Smooth muscle cell (in vitro differentiated cells): ENCODE results near the gene CWC22. TPM values are rescaled to one million over a fixed set of nuclear protein-coding genes. Genes with fewer than 3 reads are reported as not detected.
"Not testable (repeated sequence)": the region's sequence is repeated elsewhere in the genome, so short reads cannot be mapped to it uniquely, and the experiment has no call there.

ENCODE experiments used
- DNase-seq: peaks from one replicate; lab custom pipeline; 2025; ENCODE audit not compliant: unreplicated experiment; lab: John Stamatoyannopoulos, UW
- H2AFZ ChIP-seq: fragments of 200-600 bp; sonication (generic); 2 replicates; pipeline ENCODE4 v1.6.0; 2016; ENCODE audit warnings: antibody characterized with exemption, low read depth, mild to moderate bottlenecking
- H3F3A ChIP-seq: fragments of 200-600 bp; sonication (generic); 2 replicates; pipeline ENCODE4 v1.6.0; 2017; ENCODE audit warnings: antibody characterized with exemption, low read depth
- H3K27ac ChIP-seq: fragments of 200-600 bp; sonication (generic); 2 replicates; pipeline ENCODE4 v1.5.1; 2016; ENCODE audit warnings: low read depth, mild to moderate bottlenecking
- H3K27me3 ChIP-seq: fragments of 200-600 bp; sonication (generic); 2 replicates; pipeline ENCODE4 v1.6.1; 2016; ENCODE audit warnings: low read depth, mild to moderate bottlenecking
- H3K36me3 ChIP-seq: fragments of 200-600 bp; sonication (generic); 2 replicates; pipeline ENCODE4 v1.5.1; 2016; ENCODE audit warnings: low read depth
- H3K4me1 ChIP-seq: fragments of 200-600 bp; sonication (generic); 2 replicates; pipeline ENCODE4 v1.5.1; 2016; ENCODE audit warnings: low read depth
- H3K4me2 ChIP-seq: fragments of 200-600 bp; sonication (generic); 2 replicates; pipeline ENCODE4 v1.6.0; 2016; ENCODE audit warnings: mild to moderate bottlenecking
- H3K4me3 ChIP-seq: fragments of 200-600 bp; sonication (generic); 2 replicates; pipeline ENCODE4 v1.5.1; 2016; ENCODE audit warnings: mild to moderate bottlenecking
- H3K79me2 ChIP-seq: fragments of 200-600 bp; sonication (generic); 2 replicates; pipeline ENCODE4 v1.6.0; 2016; ENCODE audit warnings: low read depth, mild to moderate bottlenecking
- H3K9ac ChIP-seq: fragments of 200-600 bp; sonication (generic); 2 replicates; pipeline ENCODE4 v1.6.0; 2016; ENCODE audit warnings: low read depth
- H3K9me3 ChIP-seq: fragments of 200-600 bp; sonication (generic); replicated peaks from 2 replicates; pipeline ENCODE4 v1.5.1; 2016; ENCODE audit warnings: low read depth
- H4K20me1 ChIP-seq: fragments of 200-600 bp; sonication (generic); 2 replicates; pipeline ENCODE4 v1.6.0; 2016; ENCODE audit warnings: low read depth
- WGBS: methylation state at CpG from one replicate; pipeline ENCODE4 v1.1.7; 2016; ENCODE audit warnings: low lambda C conversion rate; 5-methylcytosine and 5-hydroxymethylcytosine counted together
- polyA plus RNA-seq: library from polyadenylated mRNA; unstranded; fragments of >200 nt; fragmentation: Nextera tagmentation; extraction: Ambion mirVana; gene quantifications from 2 replicates; pipeline ENCODE4 v1.2.1, GENCODE V29; 2016
- total RNA-seq: library from RNA; depleted of rRNA; stranded (reverse); fragments of >200 nt; gene quantifications from 2 replicates; pipeline ENCODE4 v1.2.3, GENCODE V29; 2014
- TF ChIP-seq, protein P1 (sequence below): fragments of 200-600 bp; sonication (generic); IDR thresholded peaks from 2 replicates; pipeline ENCODE4 v1.5.1; 2017; ENCODE audit warnings: borderline replicate concordance, mild to moderate bottlenecking, antibody characterized with exemption; ENCODE audit not compliant: insufficient read depth, poor library complexity, severe bottlenecking

CWC22 gene
- total RNA-seq = 17.3 and 23.6 TPM in 2 replicates
- polyA plus RNA-seq = 16.5 and 18.1 TPM in 2 replicates

DNA sequence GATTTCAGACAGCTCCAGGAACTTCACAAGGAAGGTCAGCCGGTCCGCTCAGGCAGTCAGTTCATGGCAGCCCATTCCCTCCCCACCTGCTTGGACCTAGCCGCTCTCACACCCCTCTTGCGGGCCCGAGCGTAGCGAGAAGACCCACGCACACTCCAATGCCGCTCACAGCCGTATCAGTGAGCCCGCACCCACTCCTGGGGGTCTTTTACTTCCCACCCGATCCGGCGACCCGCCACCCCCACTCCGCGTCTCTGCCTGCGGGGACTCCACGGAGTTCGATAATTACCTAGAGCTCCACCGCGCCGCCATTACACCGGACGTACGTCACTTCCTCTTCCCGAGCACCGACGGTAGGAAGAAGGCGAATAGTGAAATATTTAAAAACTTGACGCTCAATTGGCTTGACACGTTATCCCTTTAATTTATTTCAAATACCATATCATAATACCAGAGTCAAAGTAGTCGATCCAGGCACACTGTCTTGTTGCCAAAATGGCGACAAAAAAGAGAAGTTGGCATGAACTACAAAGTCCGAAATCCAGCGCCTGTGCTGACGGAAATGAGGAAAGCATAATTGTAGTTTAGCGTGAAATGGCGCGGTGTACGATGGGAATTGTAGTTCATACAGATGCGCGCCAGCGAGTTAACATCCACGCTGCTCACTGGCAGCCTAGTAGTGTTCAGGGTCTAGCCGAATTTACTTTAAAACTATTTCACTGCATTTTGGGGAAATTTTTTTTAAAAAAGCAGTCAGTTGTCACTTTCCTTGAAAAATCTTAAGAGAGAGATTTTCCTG, at the start of gene CWC22:
Gene CWC22 (minus strand): TSS at position 517 of the 799 bp plus-strand sequence. CDS start 13,956 bp downstream, outside the sequence.
- Histone ChIP-seq H3K27me3 (no peaks in the 10 kb centered on the region), H3K36me3 (no peaks in the 10 kb centered on the region), H3K9me3 (no peaks in the 10 kb centered on the region), H3K79me2 (peaks cover 45% of the 10 kb centered on the region), H3K4me2 (peak within 1 kb of the TSS; percentile 91), H3K4me1 (peaks cover 11% of the 10 kb centered on the region), H3K4me3 (peak within 1 kb of the TSS; percentile 84), H3K9ac (peak within 1 kb of the TSS; percentile 99), H3K27ac (peak within 1 kb of the TSS; percentile 96), H3F3A (no peaks in the 10 kb centered on the region), H4K20me1 (peaks cover 15% of the 10 kb centered on the region), H2AFZ (peak within 1 kb of the TSS; percentile 98)
- TF ChIP-seq, protein P1, sequence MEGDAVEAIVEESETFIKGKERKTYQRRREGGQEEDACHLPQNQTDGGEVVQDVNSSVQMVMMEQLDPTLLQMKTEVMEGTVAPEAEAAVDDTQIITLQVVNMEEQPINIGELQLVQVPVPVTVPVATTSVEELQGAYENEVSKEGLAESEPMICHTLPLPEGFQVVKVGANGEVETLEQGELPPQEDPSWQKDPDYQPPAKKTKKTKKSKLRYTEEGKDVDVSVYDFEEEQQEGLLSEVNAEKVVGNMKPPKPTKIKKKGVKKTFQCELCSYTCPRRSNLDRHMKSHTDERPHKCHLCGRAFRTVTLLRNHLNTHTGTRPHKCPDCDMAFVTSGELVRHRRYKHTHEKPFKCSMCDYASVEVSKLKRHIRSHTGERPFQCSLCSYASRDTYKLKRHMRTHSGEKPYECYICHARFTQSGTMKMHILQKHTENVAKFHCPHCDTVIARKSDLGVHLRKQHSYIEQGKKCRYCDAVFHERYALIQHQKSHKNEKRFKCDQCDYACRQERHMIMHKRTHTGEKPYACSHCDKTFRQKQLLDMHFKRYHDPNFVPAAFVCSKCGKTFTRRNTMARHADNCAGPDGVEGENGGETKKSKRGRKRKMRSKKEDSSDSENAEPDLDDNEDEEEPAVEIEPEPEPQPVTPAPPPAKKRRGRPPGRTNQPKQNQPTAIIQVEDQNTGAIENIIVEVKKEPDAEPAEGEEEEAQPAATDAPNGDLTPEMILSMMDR = no peak
- peak; percentile 43 for DNase-seq
- 1% methylated on average over 39 of the region's 46 CpGs for WGBS

DNA sequence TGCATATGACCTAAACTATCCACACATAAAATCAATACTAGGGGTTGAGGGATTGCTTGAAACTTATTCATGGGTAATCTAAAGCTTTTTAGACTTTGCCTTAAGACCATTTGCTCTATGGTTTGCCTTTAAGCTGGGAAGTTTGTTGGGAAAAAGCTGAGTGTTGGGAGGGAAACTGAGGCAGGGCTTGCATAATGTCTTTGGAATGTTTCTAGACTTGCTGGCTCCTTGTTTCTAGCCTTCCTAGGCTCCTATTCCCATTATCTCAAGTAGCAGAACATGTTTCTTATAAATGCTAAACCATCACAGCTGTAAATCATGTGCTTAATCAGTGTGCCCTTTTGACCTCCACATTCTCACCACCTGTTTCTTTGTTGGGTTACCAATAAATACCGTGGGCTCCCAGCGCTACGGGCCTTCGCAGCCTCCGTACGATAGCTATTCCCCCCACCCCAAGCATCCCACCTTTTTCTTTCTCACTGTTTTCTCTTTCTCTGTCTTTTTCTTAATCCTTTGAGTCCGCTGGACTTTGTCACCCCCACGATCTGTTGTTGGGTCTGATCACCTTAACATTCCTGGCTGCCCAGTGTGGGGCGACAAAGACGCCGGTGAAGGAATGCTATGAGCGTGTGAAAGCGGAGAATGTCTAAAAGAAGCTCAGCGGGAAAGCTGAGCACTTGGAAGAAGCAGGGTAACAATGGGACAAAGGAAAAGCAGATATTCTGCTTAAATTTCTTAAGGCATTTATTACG, 49.4 kb upstream of the CWC22 start:
- TF ChIP-seq, protein P1 = no peak
- H3F3A ChIP-seq = no peaks in the 10 kb centered on the region
- no peak overlapping the region for H2AFZ ChIP-seq
- peaks cover 34% of the 10 kb centered on the region for H3K4me1 ChIP-seq
- no peaks in the 10 kb centered on the region for H3K9me3 ChIP-seq
- H4K20me1 ChIP-seq = no peaks in the 10 kb centered on the region
- H3K36me3 ChIP-seq = no peaks in the 10 kb centered on the region
- WGBS = 42% methylated on average over 15 of the region's 15 CpGs
- no peak overlapping the region for H3K9ac ChIP-seq
- DNase-seq = no peak
- H3K4me2 ChIP-seq = no peak overlapping the region
- no peaks in the 10 kb centered on the region for H3K79me2 ChIP-seq
- H3K4me3 ChIP-seq = no peak overlapping the region
- no peaks in the 10 kb centered on the region for H3K27me3 ChIP-seq
- H3K27ac ChIP-seq = no peak overlapping the region

DNA sequence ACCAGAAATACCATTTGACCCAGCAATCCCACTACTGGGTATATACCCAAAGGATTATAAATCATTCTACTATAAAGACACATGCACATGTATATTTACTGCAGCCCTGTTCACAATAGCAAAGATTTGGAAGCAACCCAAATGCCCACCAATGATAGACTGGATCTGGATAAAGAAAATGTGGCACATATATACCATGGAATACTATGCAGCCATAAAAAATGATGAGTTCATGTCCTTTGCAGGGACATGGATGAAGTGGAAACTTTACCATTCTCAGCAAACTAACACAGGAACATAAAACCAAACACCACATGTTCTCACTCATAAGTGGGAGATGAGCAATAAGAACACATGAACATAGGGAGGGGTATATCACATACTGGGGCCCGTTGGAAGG, 47.5 kb upstream of the CWC22 start:
- not testable (repeated sequence) for H2AFZ ChIP-seq, H3K27me3 ChIP-seq, H3K9me3 ChIP-seq, H3F3A ChIP-seq, H3K4me2 ChIP-seq, DNase-seq, H3K36me3 ChIP-seq, H3K27ac ChIP-seq, H4K20me1 ChIP-seq, H3K4me3 ChIP-seq, H3K79me2 ChIP-seq, H3K9ac ChIP-seq
- WGBS = 33% methylated on average over 1 of the region's 1 CpG
- peaks cover 34% of the 10 kb centered on the region for H3K4me1 ChIP-seq

DNA sequence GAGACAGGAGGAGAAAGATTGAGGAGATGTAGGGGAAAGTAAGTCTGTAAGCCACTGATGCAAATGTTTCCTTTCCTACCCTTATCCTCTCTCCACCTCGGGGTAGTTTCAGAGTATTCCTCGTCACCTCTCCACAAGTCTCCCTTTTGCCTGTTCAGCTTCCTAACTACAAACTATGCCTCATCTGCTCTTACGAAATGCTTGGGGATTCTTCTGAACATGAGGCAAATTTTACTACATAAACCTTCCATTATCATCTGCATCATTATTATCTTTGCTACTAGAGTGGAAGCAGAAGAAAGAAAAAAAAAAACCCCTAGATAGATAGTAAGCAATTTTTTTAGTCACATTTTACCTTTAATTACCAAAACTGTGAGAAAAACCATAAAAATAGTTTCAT, 43.1 kb upstream of the CWC22 start:
- no peaks in the 10 kb centered on the region for H3K27me3 ChIP-seq
- H3K9ac ChIP-seq = no peak overlapping the region
- DNase-seq = no peak
- no peak overlapping the region for H3K4me3 ChIP-seq
- H3K4me1 ChIP-seq = peaks cover 2% of the 10 kb centered on the region
- H3K27ac ChIP-seq = no peak overlapping the region
- no peak overlapping the region for H3K4me2 ChIP-seq
- H3F3A ChIP-seq = no peaks in the 10 kb centered on the region
- no peaks in the 10 kb centered on the region for H4K20me1 ChIP-seq
- H2AFZ ChIP-seq = no peak overlapping the region
- WGBS = 72% methylated on average over 3 of the region's 3 CpGs
- H3K9me3 ChIP-seq = no peaks in the 10 kb centered on the region
- TF ChIP-seq, protein P1 = no peak
- H3K36me3 ChIP-seq = no peaks in the 10 kb centered on the region
- no peaks in the 10 kb centered on the region for H3K79me2 ChIP-seq
